ENCODE data around the gene PSMB3.

DNA sequence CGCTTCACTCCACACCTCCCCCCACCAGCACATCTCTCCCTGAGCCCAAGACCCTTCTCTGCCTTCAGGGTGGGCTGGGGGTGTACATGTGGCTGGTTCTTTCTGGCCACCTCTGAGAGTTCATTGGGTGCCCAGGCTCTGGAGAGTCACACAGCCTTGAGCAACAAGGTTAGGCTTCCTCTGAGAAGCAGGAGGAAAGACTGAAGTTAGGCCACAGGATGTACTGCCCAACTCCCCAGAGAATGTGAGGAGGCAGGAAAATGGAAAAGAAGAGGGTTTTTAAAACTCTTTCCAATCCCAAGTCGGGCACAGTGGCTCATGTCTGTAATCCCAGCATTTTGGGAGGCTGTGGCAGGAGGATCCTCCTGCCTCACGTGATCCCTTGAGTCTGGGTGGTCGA, 11.7 kb upstream of the PSMB3 start:
- TF ChIP-seq, protein P1, sequence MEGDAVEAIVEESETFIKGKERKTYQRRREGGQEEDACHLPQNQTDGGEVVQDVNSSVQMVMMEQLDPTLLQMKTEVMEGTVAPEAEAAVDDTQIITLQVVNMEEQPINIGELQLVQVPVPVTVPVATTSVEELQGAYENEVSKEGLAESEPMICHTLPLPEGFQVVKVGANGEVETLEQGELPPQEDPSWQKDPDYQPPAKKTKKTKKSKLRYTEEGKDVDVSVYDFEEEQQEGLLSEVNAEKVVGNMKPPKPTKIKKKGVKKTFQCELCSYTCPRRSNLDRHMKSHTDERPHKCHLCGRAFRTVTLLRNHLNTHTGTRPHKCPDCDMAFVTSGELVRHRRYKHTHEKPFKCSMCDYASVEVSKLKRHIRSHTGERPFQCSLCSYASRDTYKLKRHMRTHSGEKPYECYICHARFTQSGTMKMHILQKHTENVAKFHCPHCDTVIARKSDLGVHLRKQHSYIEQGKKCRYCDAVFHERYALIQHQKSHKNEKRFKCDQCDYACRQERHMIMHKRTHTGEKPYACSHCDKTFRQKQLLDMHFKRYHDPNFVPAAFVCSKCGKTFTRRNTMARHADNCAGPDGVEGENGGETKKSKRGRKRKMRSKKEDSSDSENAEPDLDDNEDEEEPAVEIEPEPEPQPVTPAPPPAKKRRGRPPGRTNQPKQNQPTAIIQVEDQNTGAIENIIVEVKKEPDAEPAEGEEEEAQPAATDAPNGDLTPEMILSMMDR (IDR thresholded peaks at IDR 0.05), result no peak
- TF ChIP-seq POLR2A (IDR thresholded peaks at IDR 0.05), result no peak
